HepG2 (cell line): Measurements from ENCODE around the gene CD300LG. TPM values are rescaled to one million over a fixed set of nuclear protein-coding genes. Genes with fewer than 3 reads are reported as not detected.

Experiments
- ATAC-seq: fragments of 200-7000 bp; cut with Tn5 transposase; 3 replicates; pipeline ENCODE4 v1.9.1; 2020; ENCODE audit warnings: mild to moderate bottlenecking, moderate library complexity
- BruUV-seq: library from RNA; stranded (reverse); fragments of 400-500 nt; replicated peaks from 2 replicates; lab custom pipeline; 2021; lab: Mats Ljungman, UMichigan
- CTCF ChIA-PET: fragments of 300-600 bp; formaldehyde crosslinking; extraction: SDS; loops from one replicate; lab custom pipeline; 2021; ENCODE audit warnings: low total read pairs, inconsistent platforms, low intra/inter-chr PET ratio; lab: Yijun Ruan, JAX
- POLR2A ChIA-PET: fragments of 350-600 bp; sonication (Branson Sonifier 250); formaldehyde crosslinking; loops from one replicate; lab custom pipeline; 2020; ENCODE audit warnings: antibody characterized with exemption, inconsistent platforms; lab: Yijun Ruan, JAX
- DNase-seq: peaks from one replicate; pipeline ENCODE4 v3.0.0-alpha.2; 2015; ENCODE audit warnings: low spot score
- FAIRE-seq: peaks from 3 replicates; lab custom pipeline; 2011; peaks lifted over from hg19 to GRCh38; lab: Jason Lieb, UNC
- H2AFZ ChIP-seq: one replicate; pipeline ENCODE4 v1.6.1; 2011; ENCODE audit warnings: low read length, inconsistent platforms
- H3K27ac ChIP-seq: fragments of 300-600 bp; 3 replicates; pipeline ENCODE4 v1.8.0; 2011; ENCODE audit warnings: mixed run types, mild to moderate bottlenecking, mixed read lengths, low read length, inconsistent platforms; ENCODE audit not compliant: insufficient read depth; ENCODE audit errors: extremely low read length
- H3K27me3 ChIP-seq, 2 experiments: fragments of 200-600 bp in 1 of 2; 2 replicates in 1 of 2; 3 replicates in 1 of 2; pipeline versions ENCODE4 v1.6.0 to v1.8.0; 2011; ENCODE audit warnings: low read length in 2 of 2, mild to moderate bottlenecking in 2 of 2, moderate library complexity in 2 of 2, inconsistent platforms in 1 of 2; ENCODE audit not compliant: insufficient read depth in 2 of 2, control insufficient read depth in 1 of 2
- H3K36me3 ChIP-seq, 2 experiments: fragments of 200-600 bp in 1 of 2; replicated peaks in 1 of 2; 2 replicates in 1 of 2; 3 replicates in 1 of 2; pipeline versions ENCODE4 v1.5.1 to v1.8.0; 2011; ENCODE audit warnings: low read length in 2 of 2, inconsistent platforms in 1 of 2; ENCODE audit not compliant: insufficient read depth in 2 of 2, control insufficient read depth in 1 of 2
- H3K4me1 ChIP-seq: 2 replicates; pipeline ENCODE4 v1.5.1; 2012; ENCODE audit warnings: low read length, inconsistent platforms; ENCODE audit not compliant: insufficient read depth
- H3K4me2 ChIP-seq: 2 replicates; pipeline ENCODE4 v1.6.0; 2011; ENCODE audit warnings: low read depth, low read length, inconsistent platforms
- H3K4me3 ChIP-seq, 3 experiments: fragments of 200-600 bp in 1 of 3; sonication (generic), shearing (Covaris generic) in 1 of 3; replicated peaks in 1 of 3; 2 replicates each; pipeline ENCODE4 v1.5.1; 2011 to 2016; ENCODE audit warnings: low read length in 3 of 3, inconsistent platforms in 2 of 3, low read depth in 2 of 3, mild to moderate bottlenecking in 2 of 3, control low read depth in 1 of 3, mixed read lengths in 1 of 3; ENCODE audit not compliant: insufficient read depth in 1 of 3
- H3K79me2 ChIP-seq: one replicate; pipeline ENCODE4 v1.6.1; 2011; ENCODE audit warnings: low read length, inconsistent platforms; ENCODE audit not compliant: insufficient read depth
- H3K9ac ChIP-seq: 2 replicates; pipeline ENCODE4 v1.6.0; 2011; ENCODE audit warnings: mild to moderate bottlenecking, low read depth, low read length, inconsistent platforms; ENCODE audit not compliant: insufficient read depth
- H3K9me3 ChIP-seq: 2 replicates; pipeline ENCODE4 v1.5.1; 2012; ENCODE audit warnings: mild to moderate bottlenecking, low read length
- H4K20me1 ChIP-seq: 2 replicates; pipeline ENCODE4 v1.6.0; 2011; ENCODE audit warnings: inconsistent platforms, mild to moderate bottlenecking, low read length, moderate library complexity; ENCODE audit not compliant: insufficient read depth
- ATF6 ChIP-seq: sonication (generic); formaldehyde crosslinking; conservative IDR thresholded peaks from 2 replicates; pipeline ENCODE4 v1.4.0; 2020; ENCODE audit warnings: missing genetic modification reagents
- SOX5 ChIP-seq: IDR thresholded peaks from 2 replicates; pipeline ENCODE4 v1.6.1; 2016; ENCODE audit warnings: borderline replicate concordance
- SP5 ChIP-seq: IDR thresholded peaks from 2 replicates; pipeline ENCODE4 v1.6.1; 2016; ENCODE audit warnings: low read depth, borderline replicate concordance
- ZFP1 ChIP-seq: IDR thresholded peaks from 2 replicates; pipeline ENCODE4 v1.6.1; 2016
- ZNF292 ChIP-seq: sonication (generic); formaldehyde crosslinking; IDR thresholded peaks from 2 replicates; pipeline ENCODE4 v1.8.1; 2022; ENCODE audit warnings: mild to moderate bottlenecking, low read depth, missing genetic modification reagents, borderline replicate concordance
- ZNF33A ChIP-seq: sonication (generic); formaldehyde crosslinking; IDR thresholded peaks from 2 replicates; pipeline ENCODE4 v1.5.1; 2020; ENCODE audit warnings: missing genetic modification reagents, mild to moderate bottlenecking, moderate library complexity, borderline replicate concordance
- ZNF430 ChIP-seq: sonication (generic); formaldehyde crosslinking; IDR thresholded peaks from 2 replicates; pipeline ENCODE4 v1.9.0; 2021; ENCODE audit warnings: mild to moderate bottlenecking, missing genetic modification reagents
- ZNF501 ChIP-seq: sonication (generic); formaldehyde crosslinking; IDR thresholded peaks from 2 replicates; pipeline ENCODE4 v1.5.1; 2020; ENCODE audit warnings: mild to moderate bottlenecking, moderate library complexity, missing genetic modification reagents
- ZNF589 ChIP-seq: sonication (generic); formaldehyde crosslinking; conservative IDR thresholded peaks from 2 replicates; pipeline ENCODE4 v1.8.0; 2022; ENCODE audit warnings: mild to moderate bottlenecking, moderate library complexity, missing genetic modification reagents
- WGBS: methylation state at CpG from one replicate; pipeline ENCODE4 v1.1.6; 2017; ENCODE audit warnings: low lambda C conversion rate; 5-methylcytosine and 5-hydroxymethylcytosine counted together
- in situ Hi-C: cut with HindIII; loops from 2 replicates; pipeline ENCODE4 v1.10.0; 2017; ENCODE audit warnings: low pct_unique_long_range_greater_than_20kb; ENCODE audit not compliant: extremely low pct_ligation_motif_present
- intact Hi-C: fragments of 100-400 bp; cut with micrococcal nuclease; formaldehyde crosslinking; loops from one replicate; pipeline ENCODE4 v1.10.0; 2022; ENCODE audit not compliant: unreplicated experiment
- polyA plus RNA-seq, 8 experiments: library from polyadenylated mRNA; depleted of rRNA in 3 of 8; stranded (reverse) in 7 of 8; unstranded in 1 of 8; fragments of >200 nt; fragmentation: Illumina TruSeq in 4 of 8; extraction: Trizol in 4 of 8; gene quantifications; 2 replicates each; pipeline versions ENCODE4 v1.2.1 to v1.2.3, GENCODE V29; 2011 to 2016; ENCODE audit warnings: low read depth in 4 of 8, missing spikeins in 1 of 8, mixed read lengths in 1 of 8; ENCODE audit not compliant: insufficient read depth in 1 of 8
- total RNA-seq, 5 experiments: library from RNA; depleted of rRNA; stranded (reverse); fragments of >200 nt; fragmentation: Illumina TruSeq; extraction: Trizol; gene quantifications; 2 replicates each; pipeline ENCODE4 v1.2.3, GENCODE V29; 2016; ENCODE audit warnings: low read depth in 1 of 5

Gene CD300LG
- total and polyA plus RNA-seq, 2 of the 13 experiments (the other 11 are each of a cell fraction or from before 2014, with no cell fraction given) = not detected

GRCh38 chr17:43810823-43811222 is 36.2 kb upstream of the CD300LG start:
- POLR2A ChIA-PET = no interaction called here
- no peak for ATAC-seq
- Histone ChIP-seq H3K9me3 (no peaks in the 10 kb centered on the region), H3K36me3 (no peaks in the 10 kb centered on the region), H3K27me3 (no peaks in the 10 kb centered on the region), H3K79me2 (no peaks in the 10 kb centered on the region), H4K20me1 (no peaks in the 10 kb centered on the region), H3K9ac (no peak overlapping the region), H3K4me2 (no peak overlapping the region), H3K4me3 (no peak overlapping the region), H3K27ac (no peak overlapping the region), H2AFZ (no peak overlapping the region), H3K4me1 (no peaks in the 10 kb centered on the region)
- CTCF ChIA-PET = no interaction called here
- TF ChIP-seq ZNF501 (CRISPR knock-in tag) = no peak
- TF ChIP-seq ZNF33A = no peak
- no peak for TF ChIP-seq SP5
- TF ChIP-seq ATF6 = no peak
- TF ChIP-seq ZNF589 (CRISPR knock-in tag) = no peak
- TF ChIP-seq SOX5 = no peak
- TF ChIP-seq ZNF430 (CRISPR knock-in tag) = no peak
- no peak for TF ChIP-seq ZNF292
- no peak for TF ChIP-seq ZFP1 (CRISPR knock-in tag)
- no peak for DNase-seq
- in situ Hi-C loops = no loop called here
- no TSS peak for BruUV-seq
- 75% methylated on average over 5 of the region's 5 CpGs for WGBS
- FAIRE-seq = no peak
- intact Hi-C loops = no loop called here
